PC-9 (cell line): Measurements from ENCODE around the gene CALCB. TPM values are rescaled to one million over a fixed set of nuclear protein-coding genes. Genes with fewer than 3 reads are reported as not detected.
A peak's percentile ranks its signal among the peaks of the same experiment; 100 is the strongest.
"Not testable (repeated sequence)": the region's sequence is repeated elsewhere in the genome, so short reads cannot be mapped to it uniquely, and the experiment has no call there.

Experiments used
- BruUV-seq: library from RNA; stranded (reverse); fragments of 400-500 nt; replicated peaks from 2 replicates; lab custom pipeline; 2021; lab: Mats Ljungman, UMichigan
- CTCF ChIA-PET: fragments of 300-600 bp; sonication (Branson Sonifier 250); formaldehyde crosslinking; loops from one replicate; lab custom pipeline; 2022; ENCODE audit warnings: antibody characterized with exemption; lab: Charles Lee
- POLR2A ChIA-PET: fragments of 300-600 bp; sonication (Branson Sonifier 250); formaldehyde crosslinking; loops from one replicate; lab custom pipeline; 2022; ENCODE audit warnings: antibody characterized with exemption; ENCODE audit not compliant: unreplicated experiment; lab: Charles Lee
- DNase-seq, 2 experiments: peaks; one replicate each; pipeline versions ENCODE4 v3.0.0 to v3.0.0-alpha.2; 2015 to 2022; ENCODE audit warnings: mixed read lengths in 1 of 2
- H2AFZ ChIP-seq: fragments of 200-600 bp; sonication (generic); 2 replicates; pipeline ENCODE4 v1.8.1; 2017; ENCODE audit warnings: antibody characterized with exemption
- H3F3A ChIP-seq: fragments of 200-600 bp; sonication (generic); 2 replicates; pipeline ENCODE4 v1.8.1; 2017; ENCODE audit warnings: antibody characterized with exemption, mild to moderate bottlenecking, low read depth; ENCODE audit not compliant: insufficient read depth
- H3K27ac ChIP-seq: fragments of 200-600 bp; sonication (generic); 2 replicates; pipeline ENCODE4 v1.6.1; 2016; ENCODE audit warnings: mixed run types
- H3K27me3 ChIP-seq: fragments of 200-600 bp; sonication (generic); 2 replicates; pipeline ENCODE4 v1.6.1; 2016; ENCODE audit warnings: low read depth, mixed run types; ENCODE audit not compliant: insufficient read depth
- H3K36me3 ChIP-seq: fragments of 200-600 bp; sonication (generic); 2 replicates; pipeline ENCODE4 v1.6.1; 2016; ENCODE audit warnings: low read depth, mixed run types
- H3K4me1 ChIP-seq: fragments of 200-600 bp; sonication (generic); replicated peaks from 2 replicates; pipeline ENCODE4 v1.6.1; 2016; ENCODE audit warnings: mixed run types; ENCODE audit not compliant: insufficient read depth
- H3K4me2 ChIP-seq: fragments of 200-600 bp; sonication (generic); 2 replicates; pipeline ENCODE4 v1.6.1; 2017; ENCODE audit warnings: mixed run types
- H3K4me3 ChIP-seq: fragments of 200-600 bp; sonication (generic); 2 replicates; pipeline ENCODE4 v1.6.1; 2016; ENCODE audit warnings: mixed run types
- H3K79me2 ChIP-seq: fragments of 200-600 bp; sonication (generic); 2 replicates; pipeline ENCODE4 v1.6.1; 2017; ENCODE audit warnings: low read depth, mixed run types
- H3K9me2 ChIP-seq: fragments of 200-600 bp; sonication (generic); 2 replicates; pipeline ENCODE4 v1.8.1; 2017; ENCODE audit warnings: mild to moderate bottlenecking; ENCODE audit not compliant: insufficient read depth
- H3K9me3 ChIP-seq: fragments of 200-600 bp; sonication (generic); 2 replicates; pipeline ENCODE4 v1.8.1; 2016; ENCODE audit warnings: low read depth; ENCODE audit not compliant: insufficient read depth
- H4K20me1 ChIP-seq: fragments of 200-600 bp; sonication (generic); 2 replicates; pipeline ENCODE4 v1.8.1; 2017; ENCODE audit not compliant: insufficient read depth
- EZH2 ChIP-seq: fragments of 200-600 bp; sonication (generic); IDR thresholded peaks from 2 replicates; pipeline ENCODE4 v1.8.0; 2017; ENCODE audit warnings: antibody characterized with exemption, low read depth
- intact Hi-C: fragments of 100-400 bp; cut with micrococcal nuclease; formaldehyde crosslinking; loops from one replicate; pipeline ENCODE4 v1.10.0; 2022; ENCODE audit not compliant: unreplicated experiment
- total RNA-seq: library from RNA; stranded (reverse); gene quantifications from 2 replicates; pipeline ENCODE4 v1.2.3, GENCODE V29; 2021
- TF ChIP-seq, protein P1 (sequence below): fragments of 200-600 bp; sonication (generic); conservative IDR thresholded peaks from 2 replicates; pipeline ENCODE4 v1.6.1; 2017; ENCODE audit warnings: mixed run types, antibody characterized with exemption, mild to moderate bottlenecking, moderate library complexity

CALCB gene
- total RNA-seq, 1 experiment from 2014 or later = not detected

GRCh38 chr11:15038963-15039362 lies 34.4 kb upstream of the CALCB start:
- H3K36me3 ChIP-seq = no peaks in the 10 kb centered on the region
- no peaks in the 10 kb centered on the region for H4K20me1 ChIP-seq
- no peaks in the 10 kb centered on the region for H3K9me3 ChIP-seq
- ChIA-PET CTCF (no interaction called here), POLR2A (no interaction called here)
- H3K27me3 ChIP-seq = no peaks in the 10 kb centered on the region
- H3K9me2 ChIP-seq = no peaks in the 10 kb centered on the region
- TF ChIP-seq, protein P1, sequence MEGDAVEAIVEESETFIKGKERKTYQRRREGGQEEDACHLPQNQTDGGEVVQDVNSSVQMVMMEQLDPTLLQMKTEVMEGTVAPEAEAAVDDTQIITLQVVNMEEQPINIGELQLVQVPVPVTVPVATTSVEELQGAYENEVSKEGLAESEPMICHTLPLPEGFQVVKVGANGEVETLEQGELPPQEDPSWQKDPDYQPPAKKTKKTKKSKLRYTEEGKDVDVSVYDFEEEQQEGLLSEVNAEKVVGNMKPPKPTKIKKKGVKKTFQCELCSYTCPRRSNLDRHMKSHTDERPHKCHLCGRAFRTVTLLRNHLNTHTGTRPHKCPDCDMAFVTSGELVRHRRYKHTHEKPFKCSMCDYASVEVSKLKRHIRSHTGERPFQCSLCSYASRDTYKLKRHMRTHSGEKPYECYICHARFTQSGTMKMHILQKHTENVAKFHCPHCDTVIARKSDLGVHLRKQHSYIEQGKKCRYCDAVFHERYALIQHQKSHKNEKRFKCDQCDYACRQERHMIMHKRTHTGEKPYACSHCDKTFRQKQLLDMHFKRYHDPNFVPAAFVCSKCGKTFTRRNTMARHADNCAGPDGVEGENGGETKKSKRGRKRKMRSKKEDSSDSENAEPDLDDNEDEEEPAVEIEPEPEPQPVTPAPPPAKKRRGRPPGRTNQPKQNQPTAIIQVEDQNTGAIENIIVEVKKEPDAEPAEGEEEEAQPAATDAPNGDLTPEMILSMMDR = peak; percentile 25; the same call in 1 of the 2 replicates
- TF ChIP-seq EZH2 = no peak
- H3K79me2 ChIP-seq = no peaks in the 10 kb centered on the region
- DNase-seq = no peak
- no TSS peak for BruUV-seq
- H3K27ac ChIP-seq = no peak overlapping the region
- H3F3A ChIP-seq = no peaks in the 10 kb centered on the region
- H3K4me2 ChIP-seq = no peak overlapping the region
- no peaks in the 10 kb centered on the region for H3K4me1 ChIP-seq
- intact Hi-C loops = no loop called here
- H3K4me3 ChIP-seq = no peak overlapping the region
- H2AFZ ChIP-seq = no peak overlapping the region

DNA sequence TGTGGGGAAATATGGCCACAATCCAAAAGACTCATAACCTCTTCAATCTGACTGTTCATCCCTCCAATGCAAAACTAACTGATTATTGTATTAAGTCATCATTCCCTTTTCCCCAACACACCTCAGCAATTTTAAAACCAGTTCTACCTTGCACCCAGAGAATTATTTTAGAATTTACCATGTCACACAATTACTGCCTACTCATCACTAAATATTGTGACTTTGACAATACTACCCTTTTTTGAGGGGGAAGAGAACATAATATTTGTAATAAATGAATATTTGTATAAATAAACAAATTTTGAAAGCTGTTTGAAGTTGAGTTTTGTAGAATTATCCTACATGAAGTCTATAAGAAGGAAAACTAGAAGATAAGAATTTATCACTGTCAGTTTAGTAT lies 28.2 kb upstream of the CALCB start:
- CTCF ChIA-PET = no interaction called here

GRCh38 chr11:15045891-15046290 lies 27.5 kb upstream of the CALCB start:
- no peak for DNase-seq
- Histone ChIP-seq H3K36me3 (no peaks in the 10 kb centered on the region), H4K20me1 (no peaks in the 10 kb centered on the region), H3K4me1 (no peaks in the 10 kb centered on the region), H3K4me3 (no peak overlapping the region), H3K9me3 (no peaks in the 10 kb centered on the region), H3K79me2 (no peaks in the 10 kb centered on the region), H3K9me2 (no peaks in the 10 kb centered on the region), H3F3A (no peaks in the 10 kb centered on the region), H3K27me3 (no peaks in the 10 kb centered on the region), H3K27ac (no peak overlapping the region), H3K4me2 (no peak overlapping the region), H2AFZ (no peak overlapping the region)
- TF ChIP-seq, protein P1 = no peak
- no peak for TF ChIP-seq EZH2
- BruUV-seq = no TSS peak
- intact Hi-C loops = no loop called here
- ChIA-PET POLR2A (no interaction called here), CTCF (no interaction called here)

More for the DNA sequence above, 28.2 kb upstream of the CALCB start:
- intact Hi-C loops = no loop called here
- Histone ChIP-seq H4K20me1 (no peaks in the 10 kb centered on the region), H3K27me3 (no peaks in the 10 kb centered on the region), H3K4me3 (no peak overlapping the region), H3F3A (no peaks in the 10 kb centered on the region), H3K4me2 (no peak overlapping the region), H3K4me1 (no peaks in the 10 kb centered on the region), H3K36me3 (no peaks in the 10 kb centered on the region), H3K9me3 (no peaks in the 10 kb centered on the region), H3K79me2 (no peaks in the 10 kb centered on the region), H3K27ac (no peak overlapping the region), H3K9me2 (no peaks in the 10 kb centered on the region), H2AFZ (no peak overlapping the region)
- DNase-seq = no peak
- POLR2A ChIA-PET = no interaction called here
- no peak for TF ChIP-seq EZH2
- TF ChIP-seq, protein P1 = no peak
- BruUV-seq = no TSS peak

DNA sequence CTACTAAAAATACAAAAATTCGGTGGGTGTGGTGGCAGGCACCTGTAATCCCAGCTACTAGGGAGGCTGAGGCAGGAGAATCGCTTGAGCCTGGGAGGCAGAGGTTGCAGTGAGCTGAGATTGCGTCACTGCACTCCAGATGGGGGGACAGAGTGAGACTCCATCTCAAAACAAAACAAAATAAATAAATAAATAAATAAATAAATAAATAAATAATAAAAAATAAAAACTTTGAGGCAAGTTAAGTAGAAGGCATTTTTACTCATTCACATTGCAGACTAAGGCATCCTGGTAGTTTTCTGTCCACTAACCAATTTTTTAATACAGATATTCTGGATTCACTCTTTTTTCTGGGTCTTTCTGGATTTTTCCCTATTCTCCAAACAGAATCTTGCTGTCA lies 26.7 kb upstream of the CALCB start:
- H3K27ac ChIP-seq, H3K79me2 ChIP-seq, H3K4me3 ChIP-seq, H3K4me2 ChIP-seq, H3F3A ChIP-seq, DNase-seq, H3K4me1 ChIP-seq, BruUV-seq, intact Hi-C loops, H2AFZ ChIP-seq, H4K20me1 ChIP-seq, POLR2A ChIA-PET, H3K9me3 ChIP-seq, H3K27me3 ChIP-seq, CTCF ChIA-PET, H3K36me3 ChIP-seq, H3K9me2 ChIP-seq: not testable (repeated sequence)
